ENCODE measurements around the gene ITGA4.

- no peak for TF ChIP-seq REST (IDR thresholded peaks at IDR 0.05)
- TF ChIP-seq, protein P1, sequence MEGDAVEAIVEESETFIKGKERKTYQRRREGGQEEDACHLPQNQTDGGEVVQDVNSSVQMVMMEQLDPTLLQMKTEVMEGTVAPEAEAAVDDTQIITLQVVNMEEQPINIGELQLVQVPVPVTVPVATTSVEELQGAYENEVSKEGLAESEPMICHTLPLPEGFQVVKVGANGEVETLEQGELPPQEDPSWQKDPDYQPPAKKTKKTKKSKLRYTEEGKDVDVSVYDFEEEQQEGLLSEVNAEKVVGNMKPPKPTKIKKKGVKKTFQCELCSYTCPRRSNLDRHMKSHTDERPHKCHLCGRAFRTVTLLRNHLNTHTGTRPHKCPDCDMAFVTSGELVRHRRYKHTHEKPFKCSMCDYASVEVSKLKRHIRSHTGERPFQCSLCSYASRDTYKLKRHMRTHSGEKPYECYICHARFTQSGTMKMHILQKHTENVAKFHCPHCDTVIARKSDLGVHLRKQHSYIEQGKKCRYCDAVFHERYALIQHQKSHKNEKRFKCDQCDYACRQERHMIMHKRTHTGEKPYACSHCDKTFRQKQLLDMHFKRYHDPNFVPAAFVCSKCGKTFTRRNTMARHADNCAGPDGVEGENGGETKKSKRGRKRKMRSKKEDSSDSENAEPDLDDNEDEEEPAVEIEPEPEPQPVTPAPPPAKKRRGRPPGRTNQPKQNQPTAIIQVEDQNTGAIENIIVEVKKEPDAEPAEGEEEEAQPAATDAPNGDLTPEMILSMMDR (IDR thresholded peaks at IDR 0.05), result no peak
- no peak for TF ChIP-seq NR3C1 (IDR thresholded peaks at IDR 0.05)
- no peak for TF ChIP-seq POLR2A (IDR thresholded peaks at IDR 0.05; ENCODE audit: low read length)
- TF ChIP-seq SMC3 (IDR thresholded peaks at IDR 0.05), result no peak
- no peak for TF ChIP-seq BHLHE40 (IDR thresholded peaks at IDR 0.05; ENCODE audit: low read depth, low read length)
- TF ChIP-seq GATA3 (IDR thresholded peaks at IDR 0.05; ENCODE audit: borderline replicate concordance), result no peak
These were observed 118.0 kb downstream of the ITGA4 start for GRCh38 chr2:181575024-181575649.

Data from A549 (cell line).